ENCODE measurements around the gene MOCS1.

DNA sequence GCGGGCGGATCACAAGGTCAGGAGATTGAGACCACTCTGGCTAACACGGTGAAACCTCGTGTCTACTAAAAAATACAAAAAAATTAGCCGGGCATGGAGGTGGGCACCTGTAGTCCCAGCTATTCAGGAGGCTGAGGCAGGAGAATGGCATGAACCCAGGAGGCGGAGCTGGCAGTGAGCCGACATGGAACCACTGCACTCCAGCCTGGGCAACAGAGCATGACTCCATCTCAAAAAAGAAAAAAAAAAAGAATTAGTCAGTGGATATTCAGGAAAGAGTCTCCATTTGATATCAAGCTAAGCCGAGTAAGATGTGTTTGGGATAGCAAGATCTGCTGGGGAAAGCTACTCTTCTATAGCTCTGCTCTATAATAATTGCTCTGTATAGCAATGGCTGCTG lies 41.0 kb downstream of the MOCS1 start:
- TF ChIP-seq SP3 (tag by site-specific recombination; IDR thresholded peaks at IDR 0.05) = no peak
- no peak for TF ChIP-seq ZNF654 (tag by site-specific recombination; IDR thresholded peaks at IDR 0.05; ENCODE audit: low read depth)
- no peak for TF ChIP-seq ZNF133 (tag by site-specific recombination; IDR thresholded peaks at IDR 0.05)
- TF ChIP-seq ZNF514 (tag by site-specific recombination; IDR thresholded peaks at IDR 0.05) = no peak
- TF ChIP-seq, protein P1, sequence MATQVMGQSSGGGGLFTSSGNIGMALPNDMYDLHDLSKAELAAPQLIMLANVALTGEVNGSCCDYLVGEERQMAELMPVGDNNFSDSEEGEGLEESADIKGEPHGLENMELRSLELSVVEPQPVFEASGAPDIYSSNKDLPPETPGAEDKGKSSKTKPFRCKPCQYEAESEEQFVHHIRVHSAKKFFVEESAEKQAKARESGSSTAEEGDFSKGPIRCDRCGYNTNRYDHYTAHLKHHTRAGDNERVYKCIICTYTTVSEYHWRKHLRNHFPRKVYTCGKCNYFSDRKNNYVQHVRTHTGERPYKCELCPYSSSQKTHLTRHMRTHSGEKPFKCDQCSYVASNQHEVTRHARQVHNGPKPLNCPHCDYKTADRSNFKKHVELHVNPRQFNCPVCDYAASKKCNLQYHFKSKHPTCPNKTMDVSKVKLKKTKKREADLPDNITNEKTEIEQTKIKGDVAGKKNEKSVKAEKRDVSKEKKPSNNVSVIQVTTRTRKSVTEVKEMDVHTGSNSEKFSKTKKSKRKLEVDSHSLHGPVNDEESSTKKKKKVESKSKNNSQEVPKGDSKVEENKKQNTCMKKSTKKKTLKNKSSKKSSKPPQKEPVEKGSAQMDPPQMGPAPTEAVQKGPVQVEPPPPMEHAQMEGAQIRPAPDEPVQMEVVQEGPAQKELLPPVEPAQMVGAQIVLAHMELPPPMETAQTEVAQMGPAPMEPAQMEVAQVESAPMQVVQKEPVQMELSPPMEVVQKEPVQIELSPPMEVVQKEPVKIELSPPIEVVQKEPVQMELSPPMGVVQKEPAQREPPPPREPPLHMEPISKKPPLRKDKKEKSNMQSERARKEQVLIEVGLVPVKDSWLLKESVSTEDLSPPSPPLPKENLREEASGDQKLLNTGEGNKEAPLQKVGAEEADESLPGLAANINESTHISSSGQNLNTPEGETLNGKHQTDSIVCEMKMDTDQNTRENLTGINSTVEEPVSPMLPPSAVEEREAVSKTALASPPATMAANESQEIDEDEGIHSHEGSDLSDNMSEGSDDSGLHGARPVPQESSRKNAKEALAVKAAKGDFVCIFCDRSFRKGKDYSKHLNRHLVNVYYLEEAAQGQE (tag by site-specific recombination; IDR thresholded peaks at IDR 0.05) = no peak
- TF ChIP-seq, protein P2, sequence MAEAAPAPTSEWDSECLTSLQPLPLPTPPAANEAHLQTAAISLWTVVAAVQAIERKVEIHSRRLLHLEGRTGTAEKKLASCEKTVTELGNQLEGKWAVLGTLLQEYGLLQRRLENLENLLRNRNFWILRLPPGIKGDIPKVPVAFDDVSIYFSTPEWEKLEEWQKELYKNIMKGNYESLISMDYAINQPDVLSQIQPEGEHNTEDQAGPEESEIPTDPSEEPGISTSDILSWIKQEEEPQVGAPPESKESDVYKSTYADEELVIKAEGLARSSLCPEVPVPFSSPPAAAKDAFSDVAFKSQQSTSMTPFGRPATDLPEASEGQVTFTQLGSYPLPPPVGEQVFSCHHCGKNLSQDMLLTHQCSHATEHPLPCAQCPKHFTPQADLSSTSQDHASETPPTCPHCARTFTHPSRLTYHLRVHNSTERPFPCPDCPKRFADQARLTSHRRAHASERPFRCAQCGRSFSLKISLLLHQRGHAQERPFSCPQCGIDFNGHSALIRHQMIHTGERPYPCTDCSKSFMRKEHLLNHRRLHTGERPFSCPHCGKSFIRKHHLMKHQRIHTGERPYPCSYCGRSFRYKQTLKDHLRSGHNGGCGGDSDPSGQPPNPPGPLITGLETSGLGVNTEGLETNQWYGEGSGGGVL (tag by site-specific recombination; IDR thresholded peaks at IDR 0.05) = no peak
- TF ChIP-seq ZNF202 (tag by site-specific recombination; IDR thresholded peaks at IDR 0.05; ENCODE audit: borderline replicate concordance) = no peak
- no peak for TF ChIP-seq ZNF777 (tag by site-specific recombination; IDR thresholded peaks at IDR 0.05; ENCODE audit: borderline replicate concordance)
- TF ChIP-seq KLF1 (tag by site-specific recombination; IDR thresholded peaks at IDR 0.05) = no peak
